ENCODE results near the gene GRIN1.

Gene GRIN1

GRCh38 chr9:137136881-137137607, 1.9 kb upstream of the GRIN1 start:
- H3K4me3 ChIP-seq (ENCODE audit: low read length), result no peak overlapping the region
- no peak for DNase-seq (ENCODE audit: low read depth)
- TF ChIP-seq, protein P1, sequence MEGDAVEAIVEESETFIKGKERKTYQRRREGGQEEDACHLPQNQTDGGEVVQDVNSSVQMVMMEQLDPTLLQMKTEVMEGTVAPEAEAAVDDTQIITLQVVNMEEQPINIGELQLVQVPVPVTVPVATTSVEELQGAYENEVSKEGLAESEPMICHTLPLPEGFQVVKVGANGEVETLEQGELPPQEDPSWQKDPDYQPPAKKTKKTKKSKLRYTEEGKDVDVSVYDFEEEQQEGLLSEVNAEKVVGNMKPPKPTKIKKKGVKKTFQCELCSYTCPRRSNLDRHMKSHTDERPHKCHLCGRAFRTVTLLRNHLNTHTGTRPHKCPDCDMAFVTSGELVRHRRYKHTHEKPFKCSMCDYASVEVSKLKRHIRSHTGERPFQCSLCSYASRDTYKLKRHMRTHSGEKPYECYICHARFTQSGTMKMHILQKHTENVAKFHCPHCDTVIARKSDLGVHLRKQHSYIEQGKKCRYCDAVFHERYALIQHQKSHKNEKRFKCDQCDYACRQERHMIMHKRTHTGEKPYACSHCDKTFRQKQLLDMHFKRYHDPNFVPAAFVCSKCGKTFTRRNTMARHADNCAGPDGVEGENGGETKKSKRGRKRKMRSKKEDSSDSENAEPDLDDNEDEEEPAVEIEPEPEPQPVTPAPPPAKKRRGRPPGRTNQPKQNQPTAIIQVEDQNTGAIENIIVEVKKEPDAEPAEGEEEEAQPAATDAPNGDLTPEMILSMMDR (conservative IDR thresholded peaks at IDR 0.05; ENCODE audit: low read length), result no peak

DNA sequence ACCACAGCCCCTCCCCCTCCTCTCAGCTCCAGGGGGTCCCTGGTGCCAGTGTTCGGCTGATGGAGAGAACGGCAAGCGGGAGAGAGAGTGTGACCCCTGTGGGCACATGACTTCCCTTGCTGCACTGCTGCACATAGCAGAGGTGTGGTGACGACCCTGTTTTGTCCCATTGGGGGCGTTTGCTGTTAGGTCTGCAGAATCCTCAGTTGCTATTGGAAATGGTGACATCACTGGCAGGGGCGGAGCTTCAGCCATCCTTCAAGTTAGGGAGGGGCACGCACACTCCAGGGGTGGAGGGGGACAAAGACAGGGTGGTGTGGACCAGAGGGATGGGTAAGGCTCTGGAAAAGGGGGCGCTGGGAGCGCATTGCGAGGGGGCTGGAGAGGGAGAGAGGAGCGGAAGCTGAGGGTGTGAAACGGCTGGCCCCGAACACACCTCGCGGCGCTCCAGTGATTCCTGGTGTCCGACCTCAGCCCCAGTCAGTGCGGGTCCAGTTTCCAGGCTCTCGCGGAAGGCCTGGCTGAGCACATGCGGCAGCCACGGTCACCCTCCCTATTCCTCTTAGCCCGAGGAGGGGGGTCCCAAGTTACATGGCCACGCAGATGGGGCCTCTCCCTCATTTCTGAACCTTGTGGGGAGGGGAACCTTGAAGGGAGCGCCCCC, 764 bp upstream of the GRIN1 start:
- DNase-seq (ENCODE audit: low read depth), result no peak
- H3K4me3 ChIP-seq (ENCODE audit: low read length), result no peak overlapping the region
- TF ChIP-seq, protein P1 (conservative IDR thresholded peaks at IDR 0.05; ENCODE audit: low read length), result no peak

- TF ChIP-seq, protein P1 (conservative IDR thresholded peaks at IDR 0.05; ENCODE audit: low read length), result no peak
- H3K4me3 ChIP-seq (ENCODE audit: low read length), result no peak overlapping the region
- DNase-seq (ENCODE audit: low read depth), result no peak
Measured at GRCh38 chr9:137139468-137140150, 655 bp downstream of the GRIN1 start.

DNA sequence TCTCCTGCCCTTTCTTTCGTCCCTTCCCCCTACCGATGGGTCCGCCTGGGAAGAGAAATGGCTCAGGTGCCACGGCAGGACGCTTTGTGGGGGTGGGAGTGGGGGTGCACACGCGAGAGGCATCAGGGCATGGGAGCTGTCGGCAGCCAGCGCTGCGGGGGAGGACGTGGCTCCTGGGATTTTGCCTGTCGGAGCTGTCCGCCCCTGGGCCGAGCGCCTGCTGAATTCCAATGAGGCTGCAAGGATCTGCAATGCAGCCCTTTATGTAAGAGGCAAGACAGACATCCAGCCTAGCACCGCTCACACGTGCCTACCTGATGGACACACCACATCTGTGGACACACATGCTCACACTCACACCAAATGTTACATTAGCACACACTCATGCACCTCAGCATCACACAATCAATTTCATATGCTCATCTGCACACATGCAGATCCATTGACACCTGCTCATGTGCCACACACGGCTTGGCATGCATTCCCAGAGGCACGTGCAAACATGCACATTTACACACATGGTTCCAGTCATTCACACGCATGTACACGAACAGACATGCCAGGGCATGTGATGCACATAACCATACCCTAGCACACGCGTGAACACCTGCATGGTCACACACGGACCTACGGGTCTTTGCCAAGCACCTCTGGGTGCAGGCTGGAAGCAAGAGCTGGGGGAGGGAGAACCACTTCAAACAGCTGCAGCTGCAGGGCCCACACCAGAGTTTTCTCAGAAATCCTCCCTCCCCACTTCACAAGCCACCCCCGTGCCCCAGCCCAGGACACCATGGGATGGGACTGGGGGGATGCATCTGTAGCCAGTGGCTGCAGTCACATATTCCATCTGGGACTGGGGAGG, 1.4 kb downstream of the GRIN1 start:
- TF ChIP-seq, protein P1 (conservative IDR thresholded peaks at IDR 0.05; ENCODE audit: low read length), result no peak
- H3K4me3 ChIP-seq (ENCODE audit: low read length), result no peak overlapping the region
- no peak for DNase-seq (ENCODE audit: low read depth)

GRCh38 chr9:137141050-137141810, 2.3 kb downstream of the GRIN1 start:
- H3K4me3 ChIP-seq (ENCODE audit: low read length), result no peak overlapping the region
- DNase-seq (ENCODE audit: low read depth), result no peak
- TF ChIP-seq, protein P1 (conservative IDR thresholded peaks at IDR 0.05; ENCODE audit: low read length), result no peak

Data from AG10803 (cell line).